RWPE2 (cell line): Measurements from ENCODE around the gene KATNB1.

Experiments used
- ATAC-seq: fragments of 200-7000 bp; cut with Tn5 transposase; 3 replicates; pipeline ENCODE4 v1.9.1; 2021; ENCODE audit warnings: low read depth
- DNase-seq: peaks from one replicate; pipeline ENCODE4 v3.0.0-alpha.2; 2020; ENCODE audit warnings: low spot score
- H3K27ac ChIP-seq: fragments of 450-650 bp; 2 replicates; pipeline ENCODE4 v1.5.1; 2017; ENCODE audit warnings: mild to moderate bottlenecking; ENCODE audit not compliant: poor library complexity, severe bottlenecking
- H3K27me3 ChIP-seq: fragments of 250-450 bp; sonication (Bioruptor Pico); 2 replicates; pipeline ENCODE4 v1.5.1; 2021; ENCODE audit warnings: mild to moderate bottlenecking, moderate library complexity; ENCODE audit not compliant: insufficient read depth, poor library complexity, severe bottlenecking
- H3K36me3 ChIP-seq: fragments of 250-450 bp; sonication (Bioruptor Pico); 2 replicates; pipeline ENCODE4 v1.5.1; 2020; ENCODE audit warnings: low read depth, mild to moderate bottlenecking, moderate library complexity
- H3K4me1 ChIP-seq: fragments of 250-450 bp; sonication (Bioruptor Pico); 2 replicates; pipeline ENCODE4 v1.5.1; 2021; ENCODE audit warnings: mild to moderate bottlenecking, moderate library complexity; ENCODE audit not compliant: insufficient read depth, poor library complexity, severe bottlenecking
- H3K4me3 ChIP-seq: fragments of 250-450 bp; sonication (Bioruptor Pico); 2 replicates; pipeline ENCODE4 v1.5.1; 2021; ENCODE audit warnings: mild to moderate bottlenecking, moderate library complexity; ENCODE audit not compliant: severe bottlenecking
- H3K9me3 ChIP-seq: fragments of 250-450 bp; sonication (Bioruptor Pico); 2 replicates; pipeline ENCODE4 v1.5.1; 2021; ENCODE audit warnings: mild to moderate bottlenecking, moderate library complexity; ENCODE audit not compliant: severe bottlenecking
- TF ChIP-seq, protein P1 (sequence below): fragments of 450-650 bp; IDR thresholded peaks from one replicate; pipeline ENCODE4 v1.5.1; 2017; ENCODE audit warnings: mild to moderate bottlenecking, moderate library complexity; ENCODE audit not compliant: poor library complexity, severe bottlenecking

KATNB1 gene

GRCh38 chr16:57693550-57693949 is 42.0 kb upstream of the KATNB1 start:
- TF ChIP-seq, protein P1, sequence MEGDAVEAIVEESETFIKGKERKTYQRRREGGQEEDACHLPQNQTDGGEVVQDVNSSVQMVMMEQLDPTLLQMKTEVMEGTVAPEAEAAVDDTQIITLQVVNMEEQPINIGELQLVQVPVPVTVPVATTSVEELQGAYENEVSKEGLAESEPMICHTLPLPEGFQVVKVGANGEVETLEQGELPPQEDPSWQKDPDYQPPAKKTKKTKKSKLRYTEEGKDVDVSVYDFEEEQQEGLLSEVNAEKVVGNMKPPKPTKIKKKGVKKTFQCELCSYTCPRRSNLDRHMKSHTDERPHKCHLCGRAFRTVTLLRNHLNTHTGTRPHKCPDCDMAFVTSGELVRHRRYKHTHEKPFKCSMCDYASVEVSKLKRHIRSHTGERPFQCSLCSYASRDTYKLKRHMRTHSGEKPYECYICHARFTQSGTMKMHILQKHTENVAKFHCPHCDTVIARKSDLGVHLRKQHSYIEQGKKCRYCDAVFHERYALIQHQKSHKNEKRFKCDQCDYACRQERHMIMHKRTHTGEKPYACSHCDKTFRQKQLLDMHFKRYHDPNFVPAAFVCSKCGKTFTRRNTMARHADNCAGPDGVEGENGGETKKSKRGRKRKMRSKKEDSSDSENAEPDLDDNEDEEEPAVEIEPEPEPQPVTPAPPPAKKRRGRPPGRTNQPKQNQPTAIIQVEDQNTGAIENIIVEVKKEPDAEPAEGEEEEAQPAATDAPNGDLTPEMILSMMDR: no peak
- Histone ChIP-seq H3K4me1 (no peaks in the 10 kb centered on the region), H3K27ac (no peak overlapping the region), H3K36me3 (no peaks in the 10 kb centered on the region), H3K27me3 (no peaks in the 10 kb centered on the region), H3K9me3 (no peaks in the 10 kb centered on the region), H3K4me3 (no peak overlapping the region)
- DNase-seq (no peak), ATAC-seq (no peak)

DNA sequence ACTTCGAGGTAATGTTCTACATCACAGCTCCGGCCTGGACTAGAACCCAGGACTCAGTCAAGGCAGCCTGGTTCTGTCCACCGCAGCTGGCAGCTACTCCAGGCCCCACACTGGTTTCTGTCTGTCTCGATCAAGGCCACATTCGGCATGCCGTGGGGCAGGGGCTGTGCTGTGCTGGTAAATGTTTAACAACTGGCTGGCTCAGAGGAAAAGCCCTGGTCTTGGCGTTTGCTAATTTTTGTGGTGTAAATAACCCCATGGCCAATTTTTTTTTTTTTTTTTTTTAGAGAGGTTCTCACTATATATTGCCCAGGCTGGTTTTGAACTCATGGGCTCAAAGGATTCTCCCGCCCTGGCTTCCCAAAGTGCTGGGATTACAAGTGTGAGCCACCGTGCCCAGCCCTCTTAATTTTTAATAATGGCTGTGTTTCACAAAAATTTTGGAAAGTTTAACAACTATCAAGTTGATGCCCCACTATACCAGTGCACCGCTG is 41.3 kb upstream of the KATNB1 start:
- no peak for ATAC-seq
- Histone ChIP-seq H3K27me3 (no peaks in the 10 kb centered on the region), H3K4me1 (no peaks in the 10 kb centered on the region)

DNA sequence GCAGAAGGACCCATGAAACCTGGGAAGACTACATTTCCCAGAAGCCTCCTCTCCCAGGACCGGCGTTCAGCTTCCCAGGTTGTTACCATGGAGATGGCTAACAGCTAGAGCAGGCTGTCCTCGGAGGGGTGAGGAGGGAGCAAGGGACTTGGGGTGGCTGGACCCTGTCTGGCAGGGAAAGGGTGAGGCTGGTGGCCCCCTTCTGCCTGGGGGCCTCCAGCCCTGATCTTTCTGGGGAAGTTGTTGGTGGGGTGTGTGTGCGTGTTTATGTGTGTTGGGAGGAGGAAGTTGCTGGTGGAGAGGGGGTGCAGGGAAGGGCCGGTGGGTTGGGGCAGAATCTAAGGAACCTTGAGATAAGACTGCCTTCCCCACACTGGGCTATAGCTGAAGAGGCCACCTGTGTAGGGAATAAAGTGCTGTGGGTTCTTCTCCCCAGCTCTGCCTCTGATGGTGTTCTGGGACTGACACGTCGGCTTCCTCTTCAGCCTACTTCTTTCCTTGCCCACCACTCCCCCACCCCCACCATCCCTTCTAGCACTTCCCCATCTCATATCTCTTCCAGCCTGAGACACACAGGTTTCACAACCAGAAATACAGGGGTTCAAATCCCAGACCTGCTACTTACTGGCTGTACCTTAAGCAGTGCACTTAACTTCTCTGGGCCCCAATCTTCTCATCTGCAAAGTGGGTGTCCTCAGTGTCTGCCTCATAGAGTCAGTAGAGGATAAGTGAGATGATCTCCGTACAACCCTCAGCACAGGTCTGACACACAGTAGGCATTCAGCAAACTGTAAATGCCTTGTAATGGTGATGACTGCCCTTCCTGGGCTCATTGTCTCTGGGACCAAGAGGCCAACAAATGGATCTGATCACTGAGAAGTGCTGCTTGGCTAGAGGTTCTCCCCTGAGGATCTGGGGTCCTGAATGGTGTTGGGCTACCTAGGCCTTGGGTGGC is 40.6 kb upstream of the KATNB1 start, which contains the start of gene DRC7:
Gene DRC7, plus strand, starts transcription at position 82 of the 955 bp plus-strand sequence. CDS start 3,144 bp downstream, outside the sequence.
- no peak for DNase-seq
- TF ChIP-seq, protein P1: no peak
- Histone ChIP-seq H3K27me3 (no peaks in the 10 kb centered on the region), H3K9me3 (no peaks in the 10 kb centered on the region), H3K4me1 (no peaks in the 10 kb centered on the region), H3K36me3 (no peaks in the 10 kb centered on the region), H3K4me3 (no peak within 1 kb of the TSS), H3K27ac (no peak within 1 kb of the TSS)
- ATAC-seq: peak; percentile 82

More for the DNA sequence above, 41.3 kb upstream of the KATNB1 start:
- Histone ChIP-seq H3K4me3 (no peak overlapping the region), H3K9me3 (no peaks in the 10 kb centered on the region), H3K36me3 (no peaks in the 10 kb centered on the region), H3K27ac (no peak overlapping the region)
- TF ChIP-seq, protein P1: no peak
- DNase-seq: no peak

GRCh38 chr16:57695680-57696069 is 39.9 kb upstream of the KATNB1 start:
- H3K27me3 ChIP-seq: no peaks in the 10 kb centered on the region
- H3K27ac ChIP-seq: no peak overlapping the region
- TF ChIP-seq, protein P1: no peak
- H3K4me3 ChIP-seq: no peak overlapping the region
- no peaks in the 10 kb centered on the region for H3K4me1 ChIP-seq
- ATAC-seq (no peak), DNase-seq (no peak)
- H3K36me3 ChIP-seq: no peaks in the 10 kb centered on the region
- H3K9me3 ChIP-seq: no peaks in the 10 kb centered on the region
